H9 (cell line): ENCODE results near the gene ETV5. TPM values are rescaled to one million over a fixed set of nuclear protein-coding genes. Genes with fewer than 3 reads are reported as not detected.

Experiments used
- DNase-seq: peaks from one replicate; pipeline ENCODE4 v3.0.0-alpha.2; 2017
- H2AFZ ChIP-seq: one replicate; pipeline ENCODE4 v1.6.1; 2013; ENCODE audit warnings: mild to moderate bottlenecking, low read length, control low read depth, moderate library complexity
- H2AK5ac ChIP-seq: 2 replicates; pipeline ENCODE4 v1.6.1; 2013; ENCODE audit warnings: low read length, control low read depth, mixed read lengths; ENCODE audit not compliant: insufficient read length
- H2BK120ac ChIP-seq: one replicate; pipeline ENCODE4 v1.6.1; 2013; ENCODE audit warnings: low read depth, mild to moderate bottlenecking, low read length, control low read depth, inconsistent platforms; ENCODE audit not compliant: poor library complexity, severe bottlenecking
- H2BK12ac ChIP-seq: 2 replicates; pipeline ENCODE4 v1.6.1; 2013; ENCODE audit warnings: low read length, control low read depth, mixed read lengths, low read depth; ENCODE audit not compliant: insufficient read length
- H2BK15ac ChIP-seq: 2 replicates; pipeline ENCODE4 v1.6.1; 2013; ENCODE audit warnings: low read depth, low read length, control low read depth
- H2BK20ac ChIP-seq: one replicate; pipeline ENCODE4 v1.6.1; 2013; ENCODE audit warnings: low read depth, mild to moderate bottlenecking, low read length, control low read depth, inconsistent platforms; ENCODE audit not compliant: poor library complexity, severe bottlenecking
- H2BK5ac ChIP-seq: 2 replicates; pipeline ENCODE4 v1.6.1; 2013; ENCODE audit warnings: low read length, control low read depth, mixed read lengths; ENCODE audit not compliant: insufficient read length
- H3K14ac ChIP-seq: 2 replicates; pipeline ENCODE4 v1.6.1; 2013; ENCODE audit warnings: low read length, control low read depth; ENCODE audit not compliant: insufficient read depth
- H3K18ac ChIP-seq: 2 replicates; pipeline ENCODE4 v1.6.1; 2013; ENCODE audit warnings: low read depth, mild to moderate bottlenecking, mixed read lengths, low read length, control low read depth; ENCODE audit not compliant: insufficient read length
- H3K23ac ChIP-seq: 2 replicates; pipeline ENCODE4 v1.6.1; 2013; ENCODE audit warnings: low read length, control low read depth, mixed read lengths, low read depth; ENCODE audit not compliant: insufficient read length
- H3K23me2 ChIP-seq: 2 replicates; pipeline ENCODE4 v1.6.1; 2013; ENCODE audit warnings: low read depth, mild to moderate bottlenecking, mixed read lengths, low read length, control low read depth; ENCODE audit not compliant: insufficient read length, poor library complexity, severe bottlenecking
- H3K27ac ChIP-seq: 2 replicates; pipeline ENCODE4 v1.5.1; 2013; ENCODE audit warnings: low read length, control low read depth, mixed read lengths, low read depth; ENCODE audit not compliant: insufficient read length
- H3K27me3 ChIP-seq: 2 replicates; pipeline ENCODE4 v1.6.1; 2013; ENCODE audit warnings: low read length, control low read depth, inconsistent platforms; ENCODE audit not compliant: insufficient read depth
- H3K4ac ChIP-seq: 2 replicates; pipeline ENCODE4 v1.6.1; 2013; ENCODE audit warnings: low read depth, mild to moderate bottlenecking, control low read depth, inconsistent platforms, low read length, moderate library complexity
- H3K4me1 ChIP-seq: 2 replicates; pipeline ENCODE4 v1.6.1; 2013; ENCODE audit warnings: low read length, control low read depth, inconsistent platforms; ENCODE audit not compliant: insufficient read depth
- H3K4me2 ChIP-seq: 2 replicates; pipeline ENCODE4 v1.6.1; 2013; ENCODE audit warnings: low read length, control low read depth, mixed read lengths; ENCODE audit not compliant: insufficient read length, insufficient read depth
- H3K56ac ChIP-seq: 2 replicates; pipeline ENCODE4 v1.6.1; 2013; ENCODE audit warnings: low read depth, mild to moderate bottlenecking, mixed read lengths, low read length, control low read depth; ENCODE audit not compliant: insufficient read length
- H3K79me1 ChIP-seq: 2 replicates; pipeline ENCODE4 v1.6.1; 2013; ENCODE audit warnings: low read depth, mild to moderate bottlenecking, moderate library complexity, low read length, control low read depth, inconsistent platforms; ENCODE audit not compliant: insufficient read depth, poor library complexity, severe bottlenecking
- H3K79me2 ChIP-seq: 2 replicates; pipeline ENCODE4 v1.6.1; 2013; ENCODE audit warnings: low read length, control low read depth, inconsistent platforms; ENCODE audit not compliant: insufficient read depth
- H3K9ac ChIP-seq: 2 replicates; pipeline ENCODE4 v1.6.1; 2013; ENCODE audit warnings: low read length, control low read depth, mixed read lengths; ENCODE audit not compliant: insufficient read length; ENCODE audit errors: extremely low read depth
- H3K9me3 ChIP-seq: one replicate; pipeline ENCODE4 v1.6.1; 2013; ENCODE audit warnings: low read depth, low read length, inconsistent platforms; ENCODE audit not compliant: control insufficient read depth
- H3T11ph ChIP-seq: one replicate; pipeline ENCODE4 v1.6.1; 2013; ENCODE audit warnings: mild to moderate bottlenecking, low read length, control low read depth, inconsistent platforms
- H4K20me1 ChIP-seq: one replicate; pipeline ENCODE4 v1.6.1; 2013; ENCODE audit not compliant: control insufficient read depth, insufficient read length, insufficient read depth
- H4K5ac ChIP-seq: 2 replicates; pipeline ENCODE4 v1.6.1; 2013; ENCODE audit warnings: low read depth, mild to moderate bottlenecking, mixed read lengths, low read length, control low read depth; ENCODE audit not compliant: insufficient read length
- H4K8ac ChIP-seq: replicated peaks from 2 replicates; pipeline ENCODE4 v1.6.1; 2013; ENCODE audit warnings: low read length, control low read depth, mixed read lengths, low read depth; ENCODE audit not compliant: insufficient read length
- H4K91ac ChIP-seq: 2 replicates; pipeline ENCODE4 v1.6.1; 2013; ENCODE audit warnings: low read depth, mild to moderate bottlenecking, moderate library complexity, mixed read lengths, low read length, control low read depth; ENCODE audit not compliant: insufficient read length
- H3K27ac Mint-ChIP-seq, 3 experiments: 2 replicates in 2 of 3; 3 replicates in 1 of 3; pipeline ENCODE4 v1.8.0; 2020 to 2021; ENCODE audit warnings: mixed read lengths in 3 of 3, mild to moderate bottlenecking in 1 of 3, moderate library complexity in 1 of 3
- H3K27me3 Mint-ChIP-seq: 2 replicates; pipeline ENCODE4 v1.8.0; 2021; ENCODE audit warnings: low read depth, mild to moderate bottlenecking, moderate library complexity, mixed read lengths
- H3K36me3 Mint-ChIP-seq, 3 experiments: 2 replicates in 2 of 3; 3 replicates in 1 of 3; pipeline ENCODE4 v1.8.0; 2020 to 2021; ENCODE audit warnings: low read depth in 3 of 3, mixed read lengths in 3 of 3; ENCODE audit not compliant: insufficient read depth in 1 of 3
- H3K4me1 Mint-ChIP-seq, 2 experiments: 2 replicates each; pipeline ENCODE4 v1.8.0; 2020; ENCODE audit warnings: mixed read lengths in 2 of 2
- H3K4me3 Mint-ChIP-seq, 2 experiments: 2 replicates in 1 of 2; 3 replicates in 1 of 2; pipeline ENCODE4 v1.8.0; 2020 to 2021; ENCODE audit warnings: mild to moderate bottlenecking in 2 of 2, mixed read lengths in 2 of 2, moderate library complexity in 1 of 2
- H3K9me3 Mint-ChIP-seq, 2 experiments: 2 replicates in 1 of 2; 3 replicates in 1 of 2; pipeline ENCODE4 v1.8.0; 2020; ENCODE audit warnings: mild to moderate bottlenecking in 2 of 2, mixed read lengths in 2 of 2, moderate library complexity in 1 of 2
- CTCF ChIP-seq: fragments of 200-600 bp; sonication (generic); conservative IDR thresholded peaks from 3 replicates; pipeline ENCODE4 v1.8.0; 2021; ENCODE audit warnings: antibody characterized with exemption, mild to moderate bottlenecking
- WGBS: extraction: QIAGEN DNeasy Blood & Tissue Kit; methylation state at CpG from one replicate; pipeline ENCODE4 v1.1.7; 2013; ENCODE audit warnings: missing lambda C conversion rate, low lambda C conversion rate, mixed read lengths; ENCODE audit not compliant: insufficient read length; ENCODE audit errors: extremely low coverage; 5-methylcytosine and 5-hydroxymethylcytosine counted together
- total RNA-seq: library from RNA; stranded (reverse); gene quantifications from 2 replicates; pipeline ENCODE4 v1.2.1, GENCODE V29; 2021

Gene ETV5
- total RNA-seq, 1 experiment from 2014 or later: 7.7 TPM

GRCh38 chr3:185997130-185997529 is 111.8 kb downstream of the ETV5 start:
- Histone ChIP-seq H3T11ph (no peak overlapping the region), H2BK20ac (no peak overlapping the region), H3K4me1 (no peaks in the 10 kb centered on the region), H3K9me3 (no peaks in the 10 kb centered on the region), H2BK15ac (no peak overlapping the region), H3K4me2 (no peak overlapping the region), H4K20me1 (no peaks in the 10 kb centered on the region), H3K56ac (no peak overlapping the region), H3K27me3 (no peaks in the 10 kb centered on the region), H3K23ac (no peak overlapping the region), H3K4ac (no peak overlapping the region), H2BK120ac (no peak overlapping the region), H4K5ac (no peak overlapping the region), H2BK12ac (no peak overlapping the region), H2BK5ac (no peak overlapping the region), H2AFZ (no peak overlapping the region), H3K79me1 (no peaks in the 10 kb centered on the region), H2AK5ac (no peak overlapping the region), H4K8ac (no peak overlapping the region), H3K79me2 (no peaks in the 10 kb centered on the region), H3K18ac (no peak overlapping the region), H3K14ac (no peak overlapping the region), H3K9ac (no peak overlapping the region), H3K23me2 (no peaks in the 10 kb centered on the region), H4K91ac (no peak overlapping the region), H3K27ac (no peak overlapping the region)
- no peak for DNase-seq
- no peak for TF ChIP-seq CTCF
- Mint-ChIP-seq H3K4me1 (peaks cover 4% of the 10 kb centered on the region in 2 experiments; a peak in 3 of 4 replicates), H3K4me3 (no peak overlapping the region), H3K27ac (no peak overlapping the region), H3K9me3 (no peaks in the 10 kb centered on the region), H3K36me3 (no peaks in the 10 kb centered on the region), H3K27me3 (peaks cover 17% of the 10 kb centered on the region)
- WGBS: no CpG with 5 or more reads among the region's 3 CpGs

Other genes with a start within 250 kb of the ETV5 start
- gene TRA2B, start 171.1 kb downstream of the ETV5 start, total RNA-seq: 344 and 349 TPM in 2 replicates